Esophagus squamous epithelium (tissue), 5 donors: ENCODE measurements around the gene ATRN. TPM values are rescaled to one million over a fixed set of nuclear protein-coding genes. Genes with fewer than 3 reads are reported as not detected.

Source experiments
- DNase-seq: peaks from one replicate; lab custom pipeline; 2025; lab: John Stamatoyannopoulos, UW
- H3K27ac ChIP-seq, 4 donors: fragments of 200-600 bp; sonication (generic); one replicate each; pipeline ENCODE4 v1.5.1; 2016 to 2019; ENCODE audit warnings: mild to moderate bottlenecking in 1 of 4
- H3K27me3 ChIP-seq, 4 donors: fragments of 200-600 bp; sonication (generic); 1 replicate in 3 of 4; 2 replicates in 1 of 4; pipeline versions ENCODE4 v1.5.1 to v1.6.0; 2017 to 2021; ENCODE audit warnings: antibody characterized with exemption in 1 of 4
- H3K36me3 ChIP-seq, 3 donors: fragments of 200-600 bp; sonication (generic); one replicate each; pipeline ENCODE4 v1.5.1; 2016 to 2019
- H3K4me1 ChIP-seq, 3 donors: fragments of 200-600 bp; sonication (generic); one replicate each; pipeline ENCODE4 v1.5.1; 2017 to 2019
- H3K4me3 ChIP-seq, 4 donors: fragments of 200-600 bp; sonication (generic); 1 replicate in 3 of 4; 2 replicates in 1 of 4; pipeline ENCODE4 v1.5.1; 2016 to 2019; ENCODE audit warnings: mild to moderate bottlenecking in 2 of 4, moderate library complexity in 1 of 4
- H3K9me3 ChIP-seq, 3 donors: fragments of 200-600 bp; sonication (generic); one replicate each; pipeline ENCODE4 v1.5.1; 2016 to 2019
- CTCF ChIP-seq, 6 experiments: fragments of 450-650 bp in 4 of 6; fragments of 200-600 bp in 2 of 6; sonication (generic) in 2 of 6; IDR thresholded peaks; one replicate each; pipeline ENCODE4 v1.5.1; 2016 to 2019; ENCODE audit warnings: antibody characterized with exemption in 6 of 6, mild to moderate bottlenecking in 4 of 6, moderate library complexity in 4 of 6
- POLR2A ChIP-seq, 4 donors: fragments of 450-650 bp; IDR thresholded peaks; one replicate each; pipeline ENCODE4 v1.6.1; 2017; ENCODE audit warnings: antibody characterized with exemption in 4 of 4, mild to moderate bottlenecking in 4 of 4, moderate library complexity in 3 of 4
- WGBS, 2 donors: methylation state at CpG; one replicate each; pipeline ENCODE4 v1.1.5; 2018; 5-methylcytosine and 5-hydroxymethylcytosine counted together
- intact Hi-C: fragments of 100-400 bp; cut with DNase I; formaldehyde crosslinking; loops from one replicate; pipeline ENCODE4 v1.15.0; 2022
- total RNA-seq, 4 donors: library from RNA; depleted of rRNA; stranded (reverse); fragments of >200 nt; gene quantifications; one replicate each; pipeline ENCODE4 v1.1.0, GENCODE V29; 2016
- donor health status: DM: yes; HTN: yes; CAD: no.

The ATRN gene
- total RNA-seq, 4 donors from 2014 or later = 15.4 to 23.1 (median 21.4) TPM

GRCh38 chr20:3616250-3616649, 145.4 kb downstream of the ATRN start:
- H3K27ac ChIP-seq = no peak overlapping the region
- no peak overlapping the region for H3K4me3 ChIP-seq
- WGBS, 2 donors = 80% methylated on average over 2 of the region's 4 CpGs
- H3K4me1 ChIP-seq = no peaks in the 10 kb centered on the region
- intact Hi-C loops = no loop called here
- no peaks in the 10 kb centered on the region for H3K27me3 ChIP-seq
- TF ChIP-seq POLR2A (IDR thresholded peaks at IDR 0.05) = no peak
- no peak for TF ChIP-seq CTCF (IDR thresholded peaks at IDR 0.05)
- no peak for DNase-seq
- no peaks in the 10 kb centered on the region for H3K9me3 ChIP-seq
- peaks cover 0 to 20% (median 0%) of the 10 kb centered on the region in 3 donors for H3K36me3 ChIP-seq

- Histone ChIP-seq H3K9me3 (no peaks in the 10 kb centered on the region), H3K27me3 (no peaks in the 10 kb centered on the region), H3K36me3 (peaks cover 0 to 29% (median 0%) of the 10 kb centered on the region in 3 donors), H3K27ac (no peak overlapping the region), H3K4me3 (no peak overlapping the region), H3K4me1 (no peaks in the 10 kb centered on the region)
- no peak for DNase-seq
- TF ChIP-seq CTCF (IDR thresholded peaks at IDR 0.05) = no peak
- TF ChIP-seq POLR2A (IDR thresholded peaks at IDR 0.05) = no peak
- intact Hi-C loops = no loop called here
- WGBS, 2 donors = 79 to 83% methylated on average over 8 of the region's 8 CpGs
Observed at GRCh38 chr20:3621111-3621510, 150.3 kb downstream of the ATRN start.

GRCh38 chr20:3622406-3622805, 151.6 kb downstream of the ATRN start:
- intact Hi-C loops = no loop called here
- TF ChIP-seq CTCF (IDR thresholded peaks at IDR 0.05) = no peak
- TF ChIP-seq POLR2A (IDR thresholded peaks at IDR 0.05) = no peak
- Histone ChIP-seq H3K9me3 (no peaks in the 10 kb centered on the region), H3K27ac (no peak overlapping the region), H3K27me3 (no peaks in the 10 kb centered on the region), H3K36me3 (peaks cover 0 to 28% (median 0%) of the 10 kb centered on the region in 3 donors), H3K4me3 (no peak overlapping the region), H3K4me1 (no peaks in the 10 kb centered on the region)
- DNase-seq = no peak
- WGBS, 2 donors = 87 to 89% methylated on average over 4 of the region's 4 CpGs

- Histone ChIP-seq H3K9me3 (no peaks in the 10 kb centered on the region), H3K27ac (no peak overlapping the region), H3K4me1 (no peaks in the 10 kb centered on the region), H3K36me3 (peaks cover 0 to 53% (median 0%) of the 10 kb centered on the region in 3 donors), H3K4me3 (no peak overlapping the region), H3K27me3 (no peaks in the 10 kb centered on the region)
- TF ChIP-seq CTCF (IDR thresholded peaks at IDR 0.05) (no peak), POLR2A (IDR thresholded peaks at IDR 0.05) (no peak)
- WGBS, 2 donors = 85 to 89% methylated on average over 2 of the region's 2 CpGs
- intact Hi-C loops = no loop called here
- DNase-seq = no peak
Observed at GRCh38 chr20:3627476-3627875, 156.7 kb downstream of the ATRN start.

GRCh38 chr20:3628502-3629314, 157.9 kb downstream of the ATRN start:
- no peaks in the 10 kb centered on the region for H3K27me3 ChIP-seq
- H3K9me3 ChIP-seq = no peaks in the 10 kb centered on the region
- WGBS, 2 donors = 91 to 92% methylated on average over 16 of the region's 16 CpGs
- peaks cover 0 to 48% (median 0%) of the 10 kb centered on the region in 3 donors for H3K36me3 ChIP-seq
- TF ChIP-seq POLR2A (IDR thresholded peaks at IDR 0.05) (no peak), CTCF (IDR thresholded peaks at IDR 0.05) (no peak)
- no peak overlapping the region for H3K4me3 ChIP-seq
- no peak for DNase-seq
- no peak overlapping the region for H3K27ac ChIP-seq
- intact Hi-C loops = no loop called here
- no peaks in the 10 kb centered on the region for H3K4me1 ChIP-seq
